HG02798 (cell line): ENCODE data around the gene PLAAT4.

Experiments
- ATAC-seq: cut with Tn5 transposase; IDR thresholded peaks from one replicate; pipeline ENCODE4 v1.9.1; 2021; ENCODE audit warnings: mild to moderate bottlenecking; ENCODE audit not compliant: unreplicated experiment, poor library complexity

The PLAAT4 gene

GRCh38 chr11:63536669-63537292, at the start of gene PLAAT4:
PLAAT4 (plus strand) TSS chr11:63536808; CDS start chr11:63536869, 61 bp downstream.
- no peak for ATAC-seq

- no peak for ATAC-seq
These were observed 47.8 kb upstream of the PLAAT4 start for GRCh38 chr11:63488789-63489188.

- ATAC-seq, result no peak
These were observed 46.7 kb upstream of the PLAAT4 start for GRCh38 chr11:63489879-63490278.

GRCh38 chr11:63490551-63491239, 45.9 kb upstream of the PLAAT4 start, which contains the start of gene PLAAT5:
PLAAT5 (minus strand) TSS chr11:63491167; CDS start chr11:63491034, 133 bp downstream.
- no peak for ATAC-seq

- no peak for ATAC-seq
These were observed 45.4 kb upstream of the PLAAT4 start for GRCh38 chr11:63491240-63491587.

GRCh38 chr11:63491636-63492372, 44.8 kb upstream of the PLAAT4 start:
- no peak for ATAC-seq

GRCh38 chr11:63492441-63492840, 44.2 kb upstream of the PLAAT4 start:
- no peak for ATAC-seq

GRCh38 chr11:63493127-63493526, 43.5 kb upstream of the PLAAT4 start:
- ATAC-seq, result no peak

- no peak for ATAC-seq
These were observed 41.6 kb upstream of the PLAAT4 start for GRCh38 chr11:63494975-63495374.

GRCh38 chr11:63499874-63500273, 36.7 kb upstream of the PLAAT4 start:
- ATAC-seq, result no peak

GRCh38 chr11:63501236-63501635, 35.4 kb upstream of the PLAAT4 start:
- no peak for ATAC-seq

GRCh38 chr11:63502252-63502820, 34.3 kb upstream of the PLAAT4 start:
- ATAC-seq, result no peak

- ATAC-seq, result no peak
These were observed 33.1 kb upstream of the PLAAT4 start for GRCh38 chr11:63503492-63503891.

GRCh38 chr11:63504054-63504453, 32.6 kb upstream of the PLAAT4 start:
- ATAC-seq, result no peak

- no peak for ATAC-seq
These were observed 31.5 kb upstream of the PLAAT4 start for GRCh38 chr11:63504933-63505586.

GRCh38 chr11:63505857-63506528, 30.6 kb upstream of the PLAAT4 start, which contains the start of gene LGALS12:
LGALS12 (plus strand) TSS chr11:63506084; CDS start chr11:63506459, 375 bp downstream.
- no peak for ATAC-seq

- ATAC-seq, result no peak
These were observed 29.7 kb upstream of the PLAAT4 start for GRCh38 chr11:63506876-63507275.

GRCh38 chr11:63507511-63507910, 29.1 kb upstream of the PLAAT4 start:
- no peak for ATAC-seq

- no peak for ATAC-seq
These were observed 28.6 kb upstream of the PLAAT4 start for GRCh38 chr11:63508009-63508408.

GRCh38 chr11:63508745-63509144, 27.9 kb upstream of the PLAAT4 start:
- no peak for ATAC-seq
